Panc1 (cell line): ENCODE data around the gene DIDO1. TPM values are rescaled to one million over a fixed set of nuclear protein-coding genes. Genes with fewer than 3 reads are reported as not detected.
A peak's percentile ranks its signal among the peaks of the same experiment; 100 is the strongest.

Source experiments
- ATAC-seq: fragments of 200-7000 bp; cut with Tn5 transposase; 2 replicates; pipeline ENCODE4 v1.9.1; 2020; ENCODE audit warnings: mild to moderate bottlenecking, moderate library complexity
- Bru-seq: library from RNA; stranded (reverse); fragments of 400-500 nt; gene quantifications from one replicate; lab custom pipeline; 2021; lab: Mats Ljungman, UMichigan
- BruChase-seq, 2 experiments: library from RNA; stranded (reverse); fragments of 400-500 nt; gene quantifications; one replicate each; lab custom pipeline; 2021; lab: Mats Ljungman, UMichigan
- BruUV-seq: library from RNA; stranded (reverse); fragments of 400-500 nt; replicated peaks from 2 replicates; lab custom pipeline; 2021; lab: Mats Ljungman, UMichigan
- CTCF ChIA-PET: fragments of 300-600 bp; sonication (Branson Sonifier 250); formaldehyde crosslinking; loops from one replicate; lab custom pipeline; 2022; ENCODE audit warnings: antibody characterized with exemption; lab: Charles Lee
- POLR2A ChIA-PET: fragments of 300-600 bp; sonication (Branson Sonifier 250); formaldehyde crosslinking; loops from one replicate; lab custom pipeline; 2022; ENCODE audit warnings: antibody characterized with exemption; lab: Charles Lee
- DNase-seq: peaks from one replicate; pipeline ENCODE4 v3.0.0-alpha.2; 2010; ENCODE audit warnings: low read depth, low spot score
- H3K27ac ChIP-seq: 2 replicates; pipeline ENCODE4 v1.5.1; 2011; ENCODE audit warnings: mild to moderate bottlenecking, low read length, inconsistent platforms
- H3K27me3 ChIP-seq: fragments of 200-500 bp; sonication (Bioruptor generic); 2 replicates; pipeline ENCODE4 v1.6.0; 2014; ENCODE audit warnings: low read length, inconsistent platforms; ENCODE audit not compliant: control insufficient read depth, insufficient read depth
- H3K36me3 ChIP-seq: fragments of 200-500 bp; sonication (Bioruptor generic); 2 replicates; pipeline ENCODE4 v1.5.1; 2014; ENCODE audit warnings: inconsistent platforms, mild to moderate bottlenecking, low read length, moderate library complexity; ENCODE audit not compliant: control insufficient read depth, insufficient read depth
- H3K4me1 ChIP-seq: 2 replicates; pipeline ENCODE4 v1.5.1; 2011; ENCODE audit warnings: inconsistent platforms, mild to moderate bottlenecking, low read length, moderate library complexity; ENCODE audit not compliant: control insufficient read depth, insufficient read depth
- H3K4me3 ChIP-seq, 2 experiments: 2 replicates each; pipeline ENCODE4 v1.5.1; 2011 to 2012; ENCODE audit warnings: low read depth in 2 of 2, low read length in 2 of 2, mild to moderate bottlenecking in 2 of 2, inconsistent platforms in 1 of 2, moderate library complexity in 1 of 2
- H3K9me3 ChIP-seq: fragments of 200-500 bp; sonication (Bioruptor generic); 2 replicates; pipeline ENCODE4 v1.5.1; 2014; ENCODE audit warnings: low read depth, mild to moderate bottlenecking, inconsistent platforms, low read length, moderate library complexity; ENCODE audit not compliant: control insufficient read depth, insufficient read depth
- CTCF ChIP-seq: fragments of 450-650 bp; IDR thresholded peaks from 2 replicates; pipeline ENCODE4 v1.5.1; 2017; ENCODE audit warnings: mild to moderate bottlenecking
- POLR2AphosphoS5 ChIP-seq: IDR thresholded peaks from 2 replicates; pipeline ENCODE4 v1.6.1; 2012; ENCODE audit warnings: mild to moderate bottlenecking, low read depth, low read length, moderate library complexity
- REST ChIP-seq, 2 experiments: IDR thresholded peaks; 2 replicates each; pipeline ENCODE4 v1.6.1; 2011 to 2012; ENCODE audit warnings: low read depth in 2 of 2, control low read depth in 1 of 2, low read length in 1 of 2, mild to moderate bottlenecking in 1 of 2, moderate library complexity in 1 of 2; ENCODE audit not compliant: insufficient read depth in 1 of 2
- SIN3A ChIP-seq: IDR thresholded peaks from 2 replicates; pipeline ENCODE4 v1.6.1; 2012; ENCODE audit warnings: low read depth, mild to moderate bottlenecking, low read length, moderate library complexity, borderline replicate concordance; ENCODE audit not compliant: insufficient read depth
- TCF7L2 ChIP-seq: IDR thresholded peaks from 2 replicates; pipeline ENCODE4 v1.6.1; 2011; ENCODE audit warnings: mild to moderate bottlenecking, low read depth, low read length, inconsistent platforms
- in situ Hi-C: cut with HindIII; loops from 2 replicates; pipeline ENCODE4 v1.10.0; 2016; ENCODE audit warnings: low sequenced_read_pairs, low pct_unique_long_range_greater_than_20kb
- intact Hi-C: fragments of 100-400 bp; cut with micrococcal nuclease; formaldehyde crosslinking; loops from one replicate; pipeline ENCODE4 v1.10.0; 2022; ENCODE audit not compliant: unreplicated experiment
- long read RNA-seq: library from polyadenylated mRNA; unstranded; transcript quantifications from one replicate; pipeline ENCODE4 v2.0.0, GENCODE V29; 2021; ENCODE audit not compliant: unreplicated experiment
- polyA plus RNA-seq: library from polyadenylated mRNA; unstranded; fragments of >200 nt; gene quantifications from one replicate; pipeline ENCODE4 v1.2.1, GENCODE V29; 2012; ENCODE audit warnings: missing spikeins; ENCODE audit not compliant: insufficient read length
- total RNA-seq: library from RNA; stranded (reverse); gene quantifications from one replicate; pipeline ENCODE4 v1.2.1, GENCODE V29; 2021; ENCODE audit not compliant: unreplicated experiment

The DIDO1 gene
- 57.3 TPM for total RNA-seq
- 33.9 TPM for polyA plus RNA-seq
- Bru-seq, nascent RNA: percentile 95 among the genes with signal in this experiment
- BruChase-seq, experiment 1, labeled RNA remaining after a 2-hour chase: percentile 93 among the genes with signal in this experiment
- BruChase-seq, experiment 2, labeled RNA remaining after a 6-hour chase: percentile 87 among the genes with signal in this experiment
- long read RNA-seq, transcript DIDO1-202 (6 exons, 2,707 nt): major isoform, 18 of 121 reads
- long read RNA-seq, transcript DIDO1-205 (6 exons, 2,833 nt): minor isoform, 5 of 121 reads
- long read RNA-seq, partial matches to known transcripts: 84 of 121 reads
- long read RNA-seq, other reads (novel, unspliced or antisense): 14 of 121 reads

- Histone ChIP-seq H3K27ac (peak within 1 kb of the TSS; percentile 93), H3K36me3 (no peaks in the 10 kb centered on the region; the same call in 1 of the 2 replicates), H3K9me3 (no peaks in the 10 kb centered on the region), H3K27me3 (no peaks in the 10 kb centered on the region), H3K4me1 (peaks cover 65% of the 10 kb centered on the region), H3K4me3 (peak within 1 kb of the TSS; percentile 83 to 95)
- ChIA-PET CTCF (interaction anchor here (0.6 kb wide), 1 partner anchor 42 kb away, joined by 4 read pairs; no protein-coding TSS in a partner anchor), POLR2A (no interaction called here)
- peak; percentile 79 for ATAC-seq
- intact Hi-C loops (no loop called here), in situ Hi-C loops (no loop called here)
- TF ChIP-seq POLR2AphosphoS5 (peak; percentile 89), TCF7L2 (no peak), CTCF (peak; percentile 87; the same call in 1 of the 2 replicates), REST (IDR thresholded peaks at IDR 0.05; ENCODE audit: insufficient read depth in 1 of 2, low read depth in 2 of 2, low read length in 1 of 2) (no peak), SIN3A (peak; percentile 89; the same call in 1 of the 2 replicates)
- DNase-seq: peak; percentile 46
- BruUV-seq: no TSS peak
Observed at GRCh38 chr20:62926229-62927127, at the start of gene DIDO1. TSS of gene DIDO1 (minus strand) at chr20:62926505.

GRCh38 chr20:62975251-62975760 lies 49.0 kb upstream of the DIDO1 start:
- Histone ChIP-seq H3K27me3 (no peaks in the 10 kb centered on the region), H3K27ac (no peak overlapping the region), H3K9me3 (no peaks in the 10 kb centered on the region), H3K36me3 (no peaks in the 10 kb centered on the region), H3K4me3 (no peak overlapping the region), H3K4me1 (no peaks in the 10 kb centered on the region; the same call in 1 of the 2 replicates)
- no TSS peak for BruUV-seq
- no peak for TF ChIP-seq REST (IDR thresholded peaks at IDR 0.05; ENCODE audit: insufficient read depth in 1 of 2, low read depth in 2 of 2, low read length in 1 of 2)
- TF ChIP-seq TCF7L2: no peak
- no peak for TF ChIP-seq SIN3A
- no peak for TF ChIP-seq CTCF
- no peak for TF ChIP-seq POLR2AphosphoS5
- DNase-seq: no peak
- in situ Hi-C loops (no loop called here), intact Hi-C loops (no loop called here)
- ChIA-PET CTCF (interaction anchor here (1.1 kb wide), 1 partner anchor 36 kb away, joined by 4 read pairs; no protein-coding TSS in a partner anchor), POLR2A (no interaction called here)
- ATAC-seq: no peak
